Astrocyte (in vitro differentiated cells and primary cell): Measurements from ENCODE around the gene PDIA5.

ENCODE experiments used
- CTCF ChIP-seq: IDR thresholded peaks from 2 replicates; pipeline ENCODE4 v1.5.1; 2011; ENCODE audit warnings: low read depth, mild to moderate bottlenecking, inconsistent platforms, low read length, moderate library complexity; ENCODE audit not compliant: insufficient read depth
- EZH2 ChIP-seq: IDR thresholded peaks from 2 replicates; pipeline ENCODE4 v1.6.1; 2012; ENCODE audit warnings: mild to moderate bottlenecking, low read length, inconsistent platforms; ENCODE audit not compliant: insufficient read depth

DNA sequence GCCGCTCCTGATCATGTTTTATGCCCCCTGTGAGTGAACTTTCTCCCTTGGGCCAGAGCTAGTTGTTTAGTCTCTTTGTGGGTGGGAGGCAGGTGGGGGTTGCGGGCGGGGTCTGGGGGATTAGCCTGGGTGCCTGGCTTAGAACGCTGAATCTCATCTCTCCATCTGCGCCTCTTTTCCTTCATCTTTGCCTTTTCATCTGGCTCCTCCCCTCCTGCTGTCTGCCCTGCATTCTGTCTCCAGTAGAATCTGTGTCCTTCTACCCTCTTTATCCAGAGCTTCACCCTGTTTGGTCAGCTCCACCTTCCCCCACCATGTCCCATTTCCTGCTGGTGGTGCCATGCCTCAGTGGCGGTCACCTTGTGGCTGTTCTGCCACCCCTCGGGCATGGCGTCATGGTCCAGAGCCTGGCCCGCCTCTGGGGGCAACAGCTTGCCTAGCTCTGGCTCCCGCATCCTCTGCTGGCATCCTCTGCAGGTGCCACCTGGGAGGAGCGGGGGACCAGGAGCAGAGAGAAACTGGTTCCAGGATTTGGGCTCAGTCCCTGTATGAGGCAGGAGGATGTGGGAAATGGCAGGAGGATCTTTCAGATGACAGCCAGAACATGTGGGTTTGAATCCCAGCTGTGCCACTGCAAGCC is 44.3 kb downstream of the PDIA5 start:
- no peak for TF ChIP-seq CTCF
- no peak for TF ChIP-seq EZH2
